Limb (tissue), 2 donors: ENCODE measurements around the gene SLC30A3.

Experiments used
- DNase-seq, 2 donors: peaks; one replicate each; pipeline ENCODE4 v3.0.0-alpha.2; 2016; ENCODE audit errors: extremely low spot score in 2 of 2

SLC30A3 gene

GRCh38 chr2:27236626-27237025 lies 26.2 kb downstream of the SLC30A3 start:
- no peak for DNase-seq

- DNase-seq = no peak
Observed at GRCh38 chr2:27236136-27236535, 26.7 kb downstream of the SLC30A3 start.

- no peak for DNase-seq
Observed at GRCh38 chr2:27233341-27233740, 29.5 kb downstream of the SLC30A3 start.

GRCh38 chr2:27231921-27232320 lies 30.9 kb downstream of the SLC30A3 start:
- no peak for DNase-seq

GRCh38 chr2:27227501-27227900 lies 35.3 kb downstream of the SLC30A3 start:
- no peak for DNase-seq

GRCh38 chr2:27225526-27225925 lies 37.3 kb downstream of the SLC30A3 start:
- no peak for DNase-seq

- DNase-seq = no peak
Observed at GRCh38 chr2:27223416-27223815, 39.4 kb downstream of the SLC30A3 start.

GRCh38 chr2:27222407-27222806 lies 40.4 kb downstream of the SLC30A3 start:
- no peak for DNase-seq

GRCh38 chr2:27221166-27221565 lies 41.7 kb downstream of the SLC30A3 start:
- DNase-seq = no peak

- no peak for DNase-seq
Observed at GRCh38 chr2:27220091-27220490, 42.8 kb downstream of the SLC30A3 start.

GRCh38 chr2:27219091-27219490 lies 43.8 kb downstream of the SLC30A3 start:
- no peak for DNase-seq

GRCh38 chr2:27218614-27219013 lies 44.2 kb downstream of the SLC30A3 start:
- DNase-seq = no peak

GRCh38 chr2:27217173-27218121 lies 45.4 kb downstream of the SLC30A3 start, which contains the start of gene CAD:
TSS of gene CAD (plus strand) at chr2:27217369. CDS start at chr2:27217552, 183 bp downstream.
- DNase-seq = peak; percentile 89 to 90

GRCh38 chr2:27216416-27217137 lies 46.3 kb downstream of the SLC30A3 start:
- DNase-seq = no peak

GRCh38 chr2:27214941-27215340 lies 47.9 kb downstream of the SLC30A3 start:
- DNase-seq = no peak

- no peak for DNase-seq
Observed at GRCh38 chr2:27212626-27213471, 50.0 kb downstream of the SLC30A3 start.

- DNase-seq = peak; percentile 91 to 93
Observed at GRCh38 chr2:27211943-27212625, 50.8 kb downstream of the SLC30A3 start, which contains the start of the genes ATRAID and SLC5A6. TSS of gene ATRAID (plus strand) at chr2:27212041. CDS start at chr2:27212369, 328 bp downstream. TSS of gene SLC5A6 (minus strand) at chr2:27212268. CDS start at chr2:27207650, 4,618 bp downstream.

- DNase-seq = no peak
Observed at GRCh38 chr2:27211241-27211942, 51.5 kb downstream of the SLC30A3 start.

GRCh38 chr2:27209621-27210401 lies 53.0 kb downstream of the SLC30A3 start:
- no peak for DNase-seq
